SU-DHL-6 (cell line): Measurements from ENCODE around the gene SLCO1C1.

Source experiments
- EZH2phosphoT487 ChIP-seq: fragments of 200-600 bp; sonication (generic), shearing (Covaris generic); conservative IDR thresholded peaks from 2 replicates; pipeline ENCODE4 v1.6.1; 2018; ENCODE audit warnings: mild to moderate bottlenecking, antibody characterized with exemption, low read length, moderate library complexity, mixed read lengths
- TF ChIP-seq, protein P1 (sequence below): fragments of 200-600 bp; sonication (generic); IDR thresholded peaks from one replicate; pipeline ENCODE4 v1.5.1; 2017; ENCODE audit warnings: antibody characterized with exemption, mild to moderate bottlenecking, low read length, moderate library complexity; ENCODE audit not compliant: insufficient read depth, poor library complexity, severe bottlenecking

DNA sequence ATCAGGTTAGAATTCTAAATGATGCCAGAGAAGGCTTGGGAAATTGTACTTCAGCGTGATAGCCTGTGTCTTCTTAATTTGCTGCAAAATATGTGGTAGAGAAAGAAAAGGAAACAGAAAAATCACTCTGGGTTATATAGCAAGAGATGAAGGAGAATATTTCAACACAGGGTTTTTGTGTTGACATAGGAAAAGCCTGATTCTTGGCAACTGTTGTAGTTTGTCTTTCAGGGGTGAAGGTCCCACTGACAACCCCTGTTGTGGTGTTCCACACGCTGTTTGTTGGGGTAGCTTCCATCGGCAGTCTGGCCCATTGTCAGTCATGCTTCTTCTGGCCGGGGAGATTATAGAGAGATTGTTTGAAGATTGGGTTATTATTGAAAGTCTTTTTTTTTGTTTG lies 13.8 kb upstream of the SLCO1C1 start:
- TF ChIP-seq, protein P1, sequence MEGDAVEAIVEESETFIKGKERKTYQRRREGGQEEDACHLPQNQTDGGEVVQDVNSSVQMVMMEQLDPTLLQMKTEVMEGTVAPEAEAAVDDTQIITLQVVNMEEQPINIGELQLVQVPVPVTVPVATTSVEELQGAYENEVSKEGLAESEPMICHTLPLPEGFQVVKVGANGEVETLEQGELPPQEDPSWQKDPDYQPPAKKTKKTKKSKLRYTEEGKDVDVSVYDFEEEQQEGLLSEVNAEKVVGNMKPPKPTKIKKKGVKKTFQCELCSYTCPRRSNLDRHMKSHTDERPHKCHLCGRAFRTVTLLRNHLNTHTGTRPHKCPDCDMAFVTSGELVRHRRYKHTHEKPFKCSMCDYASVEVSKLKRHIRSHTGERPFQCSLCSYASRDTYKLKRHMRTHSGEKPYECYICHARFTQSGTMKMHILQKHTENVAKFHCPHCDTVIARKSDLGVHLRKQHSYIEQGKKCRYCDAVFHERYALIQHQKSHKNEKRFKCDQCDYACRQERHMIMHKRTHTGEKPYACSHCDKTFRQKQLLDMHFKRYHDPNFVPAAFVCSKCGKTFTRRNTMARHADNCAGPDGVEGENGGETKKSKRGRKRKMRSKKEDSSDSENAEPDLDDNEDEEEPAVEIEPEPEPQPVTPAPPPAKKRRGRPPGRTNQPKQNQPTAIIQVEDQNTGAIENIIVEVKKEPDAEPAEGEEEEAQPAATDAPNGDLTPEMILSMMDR: no peak
- TF ChIP-seq EZH2phosphoT487: no peak
